HG03103 (cell line): ENCODE data around the gene PBX1.

Experiments
- ATAC-seq: cut with Tn5 transposase; IDR thresholded peaks from one replicate; pipeline ENCODE4 v1.9.1; 2021; ENCODE audit warnings: low read depth; ENCODE audit not compliant: unreplicated experiment

PBX1 gene

GRCh38 chr1:164745736-164746135 lies 186.8 kb downstream of the PBX1 start:
- ATAC-seq, result no peak

GRCh38 chr1:164746632-164747031 lies 187.6 kb downstream of the PBX1 start:
- no peak for ATAC-seq

DNA sequence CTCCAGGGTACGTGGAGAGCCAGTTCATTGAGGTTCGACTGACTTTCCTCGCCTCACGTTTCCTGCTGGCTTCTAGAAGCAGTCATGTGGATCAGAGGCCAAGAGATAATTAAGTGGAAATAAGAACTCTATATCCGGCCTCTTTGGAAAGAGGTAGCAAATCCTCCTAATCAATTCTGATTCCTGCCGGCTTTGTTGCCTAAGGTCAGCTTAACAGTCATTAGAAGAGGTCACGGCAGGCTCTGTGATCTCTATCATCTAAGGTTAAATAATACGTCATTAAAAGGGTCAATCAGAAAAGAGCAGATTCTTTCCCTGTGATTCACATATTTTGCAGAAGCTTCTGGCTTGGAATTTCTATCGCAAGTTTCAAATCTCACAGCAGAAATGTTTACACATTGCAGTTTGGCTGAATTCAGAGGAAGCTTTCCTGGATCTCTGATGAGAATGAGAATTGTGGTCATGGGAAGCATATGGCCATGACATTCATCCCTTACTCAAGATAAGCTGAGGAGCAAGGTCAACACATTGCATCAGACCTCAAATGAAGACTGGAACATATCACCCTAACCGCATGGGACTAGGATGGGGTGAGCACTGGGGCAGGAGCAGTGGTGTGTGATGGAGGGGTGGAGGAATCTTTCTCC lies 189.4 kb downstream of the PBX1 start:
- ATAC-seq, result no peak

GRCh38 chr1:164753521-164754077 lies 194.6 kb downstream of the PBX1 start:
- no peak for ATAC-seq

GRCh38 chr1:164754088-164754600 lies 195.2 kb downstream of the PBX1 start:
- ATAC-seq, result no peak

DNA sequence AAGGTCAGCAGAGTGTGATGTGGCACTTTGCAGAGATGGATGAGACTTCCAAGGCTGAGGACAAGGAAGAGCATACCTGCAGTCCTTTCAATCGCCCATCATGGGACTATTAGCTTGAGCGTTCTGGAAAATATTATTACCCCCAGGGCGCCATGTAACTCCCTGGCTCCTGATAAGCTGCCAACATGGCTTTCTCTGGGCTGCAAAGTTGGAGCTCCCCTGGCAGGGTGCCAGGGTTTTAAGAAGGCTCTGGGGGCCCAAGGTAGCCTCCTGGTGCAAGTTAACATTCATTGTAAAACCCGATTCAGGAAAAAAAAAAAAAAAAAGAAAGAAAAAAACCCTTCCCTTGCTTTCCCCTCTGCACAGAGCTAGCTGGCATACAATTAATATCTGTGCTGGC lies 196.7 kb downstream of the PBX1 start:
- no peak for ATAC-seq

DNA sequence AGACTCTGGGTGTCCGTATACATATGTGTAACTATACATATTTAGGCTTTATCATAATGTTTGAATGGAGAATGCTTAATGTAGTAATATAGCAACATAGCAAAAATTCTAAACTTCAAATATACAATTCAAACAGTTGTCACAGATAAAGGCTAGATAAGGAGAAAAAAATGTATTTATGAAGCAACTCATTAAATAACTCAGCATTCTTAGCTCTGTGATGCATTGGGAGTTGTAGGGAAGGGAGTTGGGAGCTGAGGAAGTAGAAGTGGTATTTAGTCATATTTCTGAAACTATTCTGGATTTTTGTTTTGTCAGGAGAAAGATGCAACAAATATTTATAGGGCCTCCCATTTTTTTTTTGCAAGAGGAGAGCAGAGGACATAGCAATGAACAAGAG lies 197.8 kb downstream of the PBX1 start:
- ATAC-seq, result no peak

GRCh38 chr1:164757625-164758024 lies 198.6 kb downstream of the PBX1 start:
- ATAC-seq, result no peak

DNA sequence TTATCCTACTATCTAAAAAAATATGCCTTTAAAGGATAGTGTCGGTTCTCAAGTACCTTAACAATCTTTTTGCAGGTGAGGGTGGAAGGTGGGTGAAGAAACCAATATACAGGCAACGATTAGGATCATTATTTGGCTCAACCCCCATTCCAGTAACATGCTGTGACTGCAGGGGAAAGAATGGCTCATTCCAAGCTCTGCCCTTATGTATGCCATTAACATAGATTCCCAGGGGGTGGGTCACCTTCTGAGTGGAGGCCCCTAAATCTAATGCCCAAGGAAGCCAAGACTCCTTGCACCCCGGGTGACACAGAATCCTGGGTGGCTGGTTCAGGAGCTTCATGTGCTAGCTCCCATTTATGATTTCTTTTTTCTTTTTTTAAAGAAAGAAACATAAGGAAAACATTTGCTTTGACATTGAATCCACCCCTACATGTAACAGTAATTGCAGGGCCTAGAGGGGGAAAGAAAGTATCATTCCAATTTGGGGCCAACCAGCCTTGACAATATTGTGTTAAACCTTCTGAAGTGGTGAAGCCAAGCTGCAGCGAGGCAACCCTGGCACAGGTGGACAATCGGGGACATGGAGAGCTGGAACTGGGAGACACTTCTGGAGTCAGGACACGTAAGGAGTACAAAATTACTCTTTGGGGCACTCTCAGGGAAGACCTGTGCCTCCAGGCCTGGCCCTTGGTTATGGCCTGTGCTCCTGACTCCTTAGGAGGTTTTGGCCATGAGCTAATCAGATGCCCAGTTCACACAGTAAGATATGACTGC lies 200.3 kb downstream of the PBX1 start:
- ATAC-seq, result no peak

DNA sequence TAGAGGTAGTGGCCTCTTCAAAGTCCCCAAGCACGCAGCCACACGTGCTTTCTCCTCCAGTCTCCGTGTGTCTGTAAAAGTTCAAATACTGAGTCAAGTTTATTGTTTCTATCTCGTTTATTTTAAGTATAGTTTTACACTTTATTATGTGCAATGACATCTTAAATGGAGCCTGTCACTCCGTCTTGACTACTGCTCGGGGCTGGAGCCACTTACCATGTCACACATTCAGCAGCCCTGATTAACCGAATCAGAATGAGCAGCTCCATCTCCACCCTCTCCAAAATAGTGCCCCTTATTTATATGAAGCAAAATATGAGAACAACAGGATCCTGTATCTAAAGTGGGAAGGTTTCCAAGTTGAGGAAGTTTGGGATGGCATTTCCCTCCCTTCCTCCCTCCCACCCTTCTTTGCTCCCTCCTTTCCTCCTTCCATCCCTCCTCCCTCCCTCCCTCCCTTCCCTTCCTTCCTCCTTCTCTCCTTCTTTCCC lies 201.0 kb downstream of the PBX1 start:
- no peak for ATAC-seq

DNA sequence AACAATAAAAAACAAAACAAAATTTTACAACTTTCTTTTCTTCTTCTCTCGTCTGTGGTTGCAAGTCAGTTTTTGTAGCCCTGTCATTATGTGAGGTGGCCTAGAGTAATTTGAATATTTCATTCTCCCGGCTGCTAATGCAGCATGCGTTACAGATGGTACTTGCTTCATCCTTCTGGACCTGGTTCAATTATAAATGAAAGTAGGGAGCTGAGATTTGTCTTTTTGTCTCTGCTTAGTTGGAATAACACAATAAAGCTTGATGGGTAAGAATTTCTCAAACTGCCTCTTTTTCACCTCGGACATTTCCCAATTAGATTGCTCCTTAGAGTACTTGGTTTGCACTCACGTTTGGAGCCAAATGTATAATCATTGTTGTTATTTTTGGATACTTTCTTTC lies 201.6 kb downstream of the PBX1 start:
- no peak for ATAC-seq

DNA sequence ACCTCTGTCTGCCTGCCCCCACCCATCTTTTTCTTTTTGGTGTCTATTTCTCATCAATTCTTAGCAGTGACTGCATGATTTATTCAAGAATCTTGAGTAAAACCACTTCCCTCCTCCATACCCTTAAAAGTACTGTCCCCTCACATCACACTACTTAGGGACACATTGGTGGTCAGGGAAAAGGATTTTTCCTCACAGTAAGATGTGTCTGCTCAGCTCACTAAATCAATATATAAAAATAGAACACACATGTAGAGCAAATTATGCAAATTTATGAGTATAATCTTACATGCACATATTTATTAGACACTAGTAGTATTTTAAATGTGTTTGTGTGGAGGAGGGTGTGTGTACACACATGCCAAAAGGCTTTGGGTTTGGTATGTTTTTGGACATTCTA lies 202.0 kb downstream of the PBX1 start:
- ATAC-seq, result no peak

DNA sequence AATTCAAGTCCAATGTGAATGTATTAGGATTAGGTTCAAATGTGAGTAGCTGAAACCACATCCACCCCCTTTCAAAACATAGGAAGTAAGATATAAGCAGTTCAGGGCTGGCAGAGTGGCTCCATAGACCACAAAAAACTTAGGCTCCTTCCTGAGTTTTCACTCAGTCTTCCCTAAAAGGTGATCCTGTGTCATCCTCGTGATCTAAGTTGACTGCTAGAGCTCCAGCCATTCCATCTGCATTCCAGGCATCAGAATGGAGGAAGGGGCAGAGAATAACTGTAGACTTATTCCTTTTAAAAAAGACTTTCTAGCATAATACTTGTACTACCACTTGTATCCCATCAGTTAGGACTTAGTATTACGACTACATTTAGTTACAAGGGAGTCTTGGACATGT lies 204.1 kb downstream of the PBX1 start:
- no peak for ATAC-seq

DNA sequence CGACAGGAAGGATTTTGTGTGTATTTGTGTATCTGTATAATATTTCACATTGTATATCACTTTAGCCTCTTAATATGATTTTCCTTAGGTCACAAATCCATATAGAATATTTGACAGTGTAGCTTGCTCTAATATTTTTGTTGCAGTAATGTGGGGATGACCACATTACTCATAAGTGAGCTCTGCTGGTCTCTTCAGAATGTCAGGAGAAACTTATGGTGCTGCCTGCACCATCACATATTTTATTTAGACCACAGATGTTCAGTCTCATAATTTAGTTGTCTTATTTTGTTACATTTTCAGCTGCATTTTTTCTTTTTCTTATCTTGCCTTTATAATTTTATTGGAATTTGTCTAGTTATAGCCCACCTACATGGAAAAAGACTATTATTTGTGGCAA lies 205.3 kb downstream of the PBX1 start:
- ATAC-seq, result no peak

- no peak for ATAC-seq
These were observed 206.6 kb downstream of the PBX1 start for GRCh38 chr1:164765557-164765956.

- ATAC-seq, result no peak
These were observed 207.2 kb downstream of the PBX1 start for GRCh38 chr1:164765992-164766720.

- no peak for ATAC-seq
These were observed 208.9 kb downstream of the PBX1 start for GRCh38 chr1:164767752-164768402.

GRCh38 chr1:164768619-164769018 lies 209.6 kb downstream of the PBX1 start:
- no peak for ATAC-seq

GRCh38 chr1:164769486-164770130 lies 210.6 kb downstream of the PBX1 start:
- ATAC-seq, result no peak

DNA sequence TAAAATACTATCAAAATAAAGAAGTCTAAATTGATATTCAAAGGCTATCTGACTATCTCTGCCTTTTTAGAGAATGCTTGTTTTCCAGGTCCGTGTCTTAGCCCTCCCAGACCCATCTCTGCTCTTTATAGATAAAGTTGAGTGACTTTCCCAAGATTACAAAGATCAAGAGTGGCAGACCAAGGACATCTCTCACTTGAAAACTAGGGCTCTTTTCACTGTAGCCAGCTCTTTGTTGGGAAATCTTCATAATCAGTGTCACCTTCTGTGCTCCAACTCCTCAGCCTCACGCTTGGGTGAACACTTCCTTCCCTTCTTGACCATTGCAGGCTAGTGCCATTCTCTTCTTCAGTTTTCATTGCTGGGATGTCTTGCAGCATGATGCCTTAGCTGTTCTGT lies 211.1 kb downstream of the PBX1 start:
- no peak for ATAC-seq
